Uterus (tissue), 2 donors: ENCODE data around the gene ACCS.

Experiments used
- POLR2A ChIP-seq, 2 donors: fragments of 450-650 bp; IDR thresholded peaks; one replicate each; pipeline ENCODE4 v1.6.1; 2016; ENCODE audit warnings: antibody characterized with exemption in 2 of 2, mild to moderate bottlenecking in 1 of 2, moderate library complexity in 1 of 2
- TF ChIP-seq, protein P1 (sequence below), 4 experiments: fragments of 200-600 bp in 2 of 4; fragments of 450-650 bp in 2 of 4; sonication (generic) in 2 of 4; IDR thresholded peaks; one replicate each; pipeline ENCODE4 v1.5.1; 2016 to 2019; ENCODE audit warnings: antibody characterized with exemption in 4 of 4, mild to moderate bottlenecking in 2 of 4, moderate library complexity in 1 of 4

DNA sequence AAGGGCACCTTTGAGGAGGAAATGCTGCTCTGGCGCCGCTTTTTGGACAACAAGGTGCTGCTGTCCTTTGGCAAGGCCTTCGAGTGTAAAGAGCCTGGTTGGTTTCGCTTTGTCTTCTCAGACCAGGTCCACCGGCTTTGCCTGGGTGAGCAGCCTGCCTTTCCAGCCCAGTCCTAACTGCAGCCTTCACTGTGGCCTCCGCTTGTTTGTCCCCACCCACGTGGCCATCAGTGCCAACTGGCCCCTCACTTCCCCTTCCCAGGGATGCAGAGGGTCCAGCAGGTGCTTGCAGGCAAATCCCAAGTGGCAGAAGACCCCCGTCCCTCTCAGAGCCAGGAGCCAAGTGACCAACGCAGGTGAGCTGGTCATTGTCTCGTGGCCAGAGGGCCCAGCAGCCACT, 17.4 kb downstream of the ACCS start:
- TF ChIP-seq, protein P1, sequence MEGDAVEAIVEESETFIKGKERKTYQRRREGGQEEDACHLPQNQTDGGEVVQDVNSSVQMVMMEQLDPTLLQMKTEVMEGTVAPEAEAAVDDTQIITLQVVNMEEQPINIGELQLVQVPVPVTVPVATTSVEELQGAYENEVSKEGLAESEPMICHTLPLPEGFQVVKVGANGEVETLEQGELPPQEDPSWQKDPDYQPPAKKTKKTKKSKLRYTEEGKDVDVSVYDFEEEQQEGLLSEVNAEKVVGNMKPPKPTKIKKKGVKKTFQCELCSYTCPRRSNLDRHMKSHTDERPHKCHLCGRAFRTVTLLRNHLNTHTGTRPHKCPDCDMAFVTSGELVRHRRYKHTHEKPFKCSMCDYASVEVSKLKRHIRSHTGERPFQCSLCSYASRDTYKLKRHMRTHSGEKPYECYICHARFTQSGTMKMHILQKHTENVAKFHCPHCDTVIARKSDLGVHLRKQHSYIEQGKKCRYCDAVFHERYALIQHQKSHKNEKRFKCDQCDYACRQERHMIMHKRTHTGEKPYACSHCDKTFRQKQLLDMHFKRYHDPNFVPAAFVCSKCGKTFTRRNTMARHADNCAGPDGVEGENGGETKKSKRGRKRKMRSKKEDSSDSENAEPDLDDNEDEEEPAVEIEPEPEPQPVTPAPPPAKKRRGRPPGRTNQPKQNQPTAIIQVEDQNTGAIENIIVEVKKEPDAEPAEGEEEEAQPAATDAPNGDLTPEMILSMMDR (IDR thresholded peaks at IDR 0.05) = no peak
- TF ChIP-seq POLR2A (IDR thresholded peaks at IDR 0.05) = no peak
